ENCODE data around the gene RFTN1.

- TF ChIP-seq CTCF (conservative IDR thresholded peaks at IDR 0.05; ENCODE audit: low read length) (peak; percentile 87), EZH2phosphoT487 (IDR thresholded peaks at IDR 0.05; ENCODE audit: borderline replicate concordance) (no peak)
Observed at GRCh38 chr3:16319307-16319706, 194.2 kb downstream of the RFTN1 start.

Measured in Loucy (cell line).